ENCODE data around the gene ZNF396.

ZNF396 gene

DNA sequence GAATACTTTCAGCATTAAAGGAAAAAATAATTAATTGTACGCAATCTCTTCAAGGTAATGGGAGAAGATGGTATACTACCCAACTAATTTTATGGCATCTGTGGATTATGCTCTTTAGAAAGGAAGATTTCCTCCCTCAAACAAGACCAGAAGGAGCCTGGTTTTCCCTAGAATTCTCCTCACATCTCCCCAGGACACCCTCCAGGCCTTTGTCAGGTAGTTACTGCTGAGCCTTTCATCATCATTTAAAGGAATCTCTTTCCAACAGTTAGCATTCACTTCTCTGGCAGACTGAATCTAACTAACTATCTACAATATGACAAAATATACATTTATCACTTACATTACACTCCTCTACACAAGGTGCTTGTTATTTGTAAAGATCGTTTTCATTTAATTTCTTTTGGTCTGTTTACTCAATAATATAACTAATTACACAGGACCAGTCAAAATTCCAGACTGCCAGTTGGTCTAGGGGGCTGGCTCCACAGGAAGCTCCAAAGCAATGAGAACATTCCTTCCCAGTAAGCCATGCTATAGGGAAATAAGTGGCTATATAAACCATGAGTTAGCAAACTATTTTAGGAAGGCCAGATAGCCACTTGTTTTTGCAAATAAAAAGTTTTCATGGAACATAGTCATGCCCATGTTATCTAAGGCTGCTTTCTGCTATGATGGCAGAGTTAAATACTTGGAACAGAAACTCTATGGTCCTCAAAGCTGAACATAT, 52.0 kb downstream of the ZNF396 start:
- DNase-seq = no peak
- TF ChIP-seq, protein P1, sequence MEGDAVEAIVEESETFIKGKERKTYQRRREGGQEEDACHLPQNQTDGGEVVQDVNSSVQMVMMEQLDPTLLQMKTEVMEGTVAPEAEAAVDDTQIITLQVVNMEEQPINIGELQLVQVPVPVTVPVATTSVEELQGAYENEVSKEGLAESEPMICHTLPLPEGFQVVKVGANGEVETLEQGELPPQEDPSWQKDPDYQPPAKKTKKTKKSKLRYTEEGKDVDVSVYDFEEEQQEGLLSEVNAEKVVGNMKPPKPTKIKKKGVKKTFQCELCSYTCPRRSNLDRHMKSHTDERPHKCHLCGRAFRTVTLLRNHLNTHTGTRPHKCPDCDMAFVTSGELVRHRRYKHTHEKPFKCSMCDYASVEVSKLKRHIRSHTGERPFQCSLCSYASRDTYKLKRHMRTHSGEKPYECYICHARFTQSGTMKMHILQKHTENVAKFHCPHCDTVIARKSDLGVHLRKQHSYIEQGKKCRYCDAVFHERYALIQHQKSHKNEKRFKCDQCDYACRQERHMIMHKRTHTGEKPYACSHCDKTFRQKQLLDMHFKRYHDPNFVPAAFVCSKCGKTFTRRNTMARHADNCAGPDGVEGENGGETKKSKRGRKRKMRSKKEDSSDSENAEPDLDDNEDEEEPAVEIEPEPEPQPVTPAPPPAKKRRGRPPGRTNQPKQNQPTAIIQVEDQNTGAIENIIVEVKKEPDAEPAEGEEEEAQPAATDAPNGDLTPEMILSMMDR (IDR thresholded peaks at IDR 0.05; ENCODE audit: low read depth, low read length, missing control alignments) = no peak
- no peak overlapping the region for H3K4me3 ChIP-seq (ENCODE audit: low read depth, low read length)
- H3K27me3 ChIP-seq (replicated peaks) = no peaks in the 10 kb centered on the region
- in situ Hi-C loops (cut with HindIII; ENCODE audit: low pct_ligation_motif_present, low sequenced_read_pairs) = no loop called here
- H3K36me3 ChIP-seq (replicated peaks) = no peaks in the 10 kb centered on the region
- peak overlapping the region; percentile 32 for H3K27ac ChIP-seq

DNA sequence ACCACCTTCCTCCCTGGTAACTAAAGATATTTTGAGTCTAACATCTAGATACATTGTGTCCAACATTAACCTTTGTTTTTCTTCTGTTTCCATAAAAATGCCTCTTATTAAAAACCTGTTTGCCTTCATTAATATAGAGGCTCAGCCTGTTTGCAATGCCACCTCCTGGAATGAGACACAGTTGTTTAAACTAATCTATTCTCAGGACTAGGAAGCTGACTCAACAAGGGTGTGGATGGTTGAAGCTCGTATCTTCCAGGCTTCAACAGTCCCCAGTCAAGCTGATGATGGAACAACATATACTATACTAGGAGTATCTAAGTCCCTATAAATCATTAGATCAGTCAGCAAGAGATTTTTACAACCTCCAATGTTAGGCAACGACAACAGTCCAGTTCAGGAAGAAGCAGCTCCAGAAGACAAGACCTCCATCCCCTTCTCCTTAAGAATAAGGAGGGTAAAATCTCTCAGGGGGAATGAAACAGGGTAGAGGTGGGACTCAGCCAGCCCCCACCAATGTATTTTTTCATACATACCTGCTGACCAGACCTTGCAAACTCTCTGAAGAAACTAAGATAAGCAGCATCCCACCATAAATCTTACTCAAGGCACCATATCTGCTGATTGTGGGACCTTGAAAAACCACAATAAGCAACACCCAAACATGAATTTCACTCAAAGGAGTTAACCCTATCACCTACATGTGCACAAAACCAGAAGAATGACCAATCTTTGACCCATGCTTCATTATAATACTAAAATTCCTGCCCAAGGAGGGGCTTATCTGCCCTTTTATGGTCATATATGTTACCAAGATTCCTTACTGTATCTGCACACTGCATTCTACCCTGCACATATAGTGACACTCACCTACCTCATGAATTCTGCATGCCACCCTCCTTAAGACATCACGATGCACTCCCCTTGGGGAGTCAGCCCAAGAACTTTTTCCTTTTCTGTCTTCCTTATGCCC, 54.4 kb downstream of the ZNF396 start:
- in situ Hi-C loops (cut with HindIII; ENCODE audit: low pct_ligation_motif_present, low sequenced_read_pairs) = no loop called here

More for the DNA sequence above, 54.4 kb downstream of the ZNF396 start:
- TF ChIP-seq, protein P1 (IDR thresholded peaks at IDR 0.05; ENCODE audit: low read depth, low read length, missing control alignments) = no peak
- H3K4me3 ChIP-seq (ENCODE audit: low read depth, low read length) = no peak overlapping the region
- DNase-seq = no peak
- no peaks in the 10 kb centered on the region for H3K36me3 ChIP-seq (replicated peaks)
- no peak overlapping the region for H3K27ac ChIP-seq
- H3K27me3 ChIP-seq (replicated peaks) = no peaks in the 10 kb centered on the region
